ENCODE results near the gene KLHL41. TPM values are rescaled to one million over a fixed set of nuclear protein-coding genes. Genes with fewer than 3 reads are reported as not detected.
"Not testable (repeated sequence)": the region's sequence is repeated elsewhere in the genome, so short reads cannot be mapped to it uniquely, and the experiment has no call there.

Gene KLHL41
- total RNA-seq, 1 donor from 2014 or later = 0.34 TPM

- peak; percentile 92 for DNase-seq
Measured at GRCh38 chr2:169573160-169573973, 63.9 kb downstream of the KLHL41 start, which contains the start of gene FASTKD1. Gene FASTKD1, minus strand, starts transcription at chr2:169573865. Its CDS starts 1,836 bp downstream, at chr2:169572029.

GRCh38 chr2:169573974-169574299, 64.4 kb downstream of the KLHL41 start:
- DNase-seq = no peak

GRCh38 chr2:169574539-169574938, 65.0 kb downstream of the KLHL41 start:
- DNase-seq = not testable (repeated sequence)

GRCh38 chr2:169575264-169575663, 65.8 kb downstream of the KLHL41 start:
- DNase-seq = not testable (repeated sequence)

Other genes with a start within 250 kb of the KLHL41 start
- 0.05 TPM in 1 of 2 replicates, not detected in the other for gene LRP2, start 147.2 kb upstream of the KLHL41 start, total RNA-seq
- 2.1 and 3.2 TPM in 2 replicates for gene BBS5, start 30.2 kb upstream of the KLHL41 start, total RNA-seq
- 22.8 and 29.1 TPM in 2 replicates for gene FASTKD1, start 64.2 kb downstream of the KLHL41 start, total RNA-seq
- gene PPIG, start 74.6 kb downstream of the KLHL41 start, total RNA-seq = 31.6 and 34.2 TPM in 2 replicates
- gene CFAP210, start 184.7 kb downstream of the KLHL41 start, total RNA-seq = not detected in 2 replicates
- gene PHOSPHO2, start 184.8 kb downstream of the KLHL41 start, total RNA-seq = 2.5 and 3.7 TPM in 2 replicates
- 17.5 and 21.5 TPM in 2 replicates for gene KLHL23, start 224.1 kb downstream of the KLHL41 start, total RNA-seq

All from dermis blood vessel endothelial cell (primary cell).